ENCODE data around the gene CARMIL1. TPM values are rescaled to one million over a fixed set of nuclear protein-coding genes. Genes with fewer than 3 reads are reported as not detected.

Gene CARMIL1
- total RNA-seq, 1 donor from 2014 or later: 19.6 TPM

DNA sequence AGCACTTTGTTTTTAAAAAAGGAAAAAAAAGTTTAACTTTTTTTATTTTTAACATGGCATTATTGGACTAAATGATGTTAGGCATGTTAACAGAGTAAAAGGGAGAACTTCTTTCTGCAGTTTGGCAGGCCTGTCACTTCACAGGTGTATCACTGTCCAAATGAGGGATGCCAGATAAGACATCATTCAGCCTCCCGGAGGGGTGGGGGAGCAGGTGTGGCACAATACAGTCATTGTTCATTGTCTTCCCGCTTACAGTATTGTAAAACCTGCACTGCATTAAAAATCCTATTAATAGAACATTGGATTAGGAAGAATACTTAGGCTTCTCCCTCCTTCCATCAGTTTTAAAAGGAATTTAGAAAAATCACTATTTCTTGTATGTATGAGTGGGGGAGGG is 80.7 kb downstream of the CARMIL1 start:
- TF ChIP-seq, protein P1, sequence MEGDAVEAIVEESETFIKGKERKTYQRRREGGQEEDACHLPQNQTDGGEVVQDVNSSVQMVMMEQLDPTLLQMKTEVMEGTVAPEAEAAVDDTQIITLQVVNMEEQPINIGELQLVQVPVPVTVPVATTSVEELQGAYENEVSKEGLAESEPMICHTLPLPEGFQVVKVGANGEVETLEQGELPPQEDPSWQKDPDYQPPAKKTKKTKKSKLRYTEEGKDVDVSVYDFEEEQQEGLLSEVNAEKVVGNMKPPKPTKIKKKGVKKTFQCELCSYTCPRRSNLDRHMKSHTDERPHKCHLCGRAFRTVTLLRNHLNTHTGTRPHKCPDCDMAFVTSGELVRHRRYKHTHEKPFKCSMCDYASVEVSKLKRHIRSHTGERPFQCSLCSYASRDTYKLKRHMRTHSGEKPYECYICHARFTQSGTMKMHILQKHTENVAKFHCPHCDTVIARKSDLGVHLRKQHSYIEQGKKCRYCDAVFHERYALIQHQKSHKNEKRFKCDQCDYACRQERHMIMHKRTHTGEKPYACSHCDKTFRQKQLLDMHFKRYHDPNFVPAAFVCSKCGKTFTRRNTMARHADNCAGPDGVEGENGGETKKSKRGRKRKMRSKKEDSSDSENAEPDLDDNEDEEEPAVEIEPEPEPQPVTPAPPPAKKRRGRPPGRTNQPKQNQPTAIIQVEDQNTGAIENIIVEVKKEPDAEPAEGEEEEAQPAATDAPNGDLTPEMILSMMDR (IDR thresholded peaks at IDR 0.05): no peak
- no peak for TF ChIP-seq POLR2A (IDR thresholded peaks at IDR 0.05)
- TF ChIP-seq POLR2AphosphoS5 (IDR thresholded peaks at IDR 0.05; ENCODE audit: insufficient read depth in 1 of 2, low read depth in 1 of 2): no peak
- Histone ChIP-seq H3K9me3 (no peaks in the 10 kb centered on the region), H3K4me3 (no peak overlapping the region), H3K4me1 (peaks cover 13% of the 10 kb centered on the region), H3K27me3 (no peaks in the 10 kb centered on the region), H3K27ac (peak overlapping the region; percentile 64), H3K36me3 (no peaks in the 10 kb centered on the region)
- DNase-seq (ENCODE audit: extremely low spot score in 2 of 2): no peak
- intact Hi-C loops (cut with DNase I): no loop called here

DNA sequence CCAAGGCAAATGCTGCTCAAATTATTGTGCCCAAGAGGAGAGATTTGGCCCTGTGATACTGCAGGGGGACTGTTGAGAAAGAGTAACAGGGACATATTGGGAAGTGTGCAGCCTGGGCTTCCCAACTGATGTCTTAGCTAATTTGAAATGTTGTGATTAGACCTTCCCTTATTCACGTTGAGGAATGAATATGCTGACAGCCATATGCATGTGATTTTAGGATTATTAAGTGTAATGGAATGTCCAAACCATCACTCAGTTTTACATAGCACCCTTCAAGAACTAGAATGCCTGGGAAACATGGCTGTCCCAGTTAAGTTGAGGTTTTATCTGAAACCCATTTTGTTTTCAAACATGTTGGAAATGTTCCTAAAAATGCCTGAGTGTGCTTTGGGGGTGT is 81.4 kb downstream of the CARMIL1 start:
- no peak for DNase-seq (ENCODE audit: extremely low spot score in 2 of 2)
- Histone ChIP-seq H3K4me1 (peaks cover 13% of the 10 kb centered on the region), H3K4me3 (no peak overlapping the region), H3K27me3 (no peaks in the 10 kb centered on the region), H3K36me3 (no peaks in the 10 kb centered on the region), H3K27ac (no peak overlapping the region), H3K9me3 (no peaks in the 10 kb centered on the region)
- TF ChIP-seq POLR2AphosphoS5 (IDR thresholded peaks at IDR 0.05; ENCODE audit: insufficient read depth in 1 of 2, low read depth in 1 of 2): no peak
- TF ChIP-seq, protein P1 (IDR thresholded peaks at IDR 0.05): no peak
- no peak for TF ChIP-seq POLR2A (IDR thresholded peaks at IDR 0.05)
- intact Hi-C loops (cut with DNase I): no loop called here

DNA sequence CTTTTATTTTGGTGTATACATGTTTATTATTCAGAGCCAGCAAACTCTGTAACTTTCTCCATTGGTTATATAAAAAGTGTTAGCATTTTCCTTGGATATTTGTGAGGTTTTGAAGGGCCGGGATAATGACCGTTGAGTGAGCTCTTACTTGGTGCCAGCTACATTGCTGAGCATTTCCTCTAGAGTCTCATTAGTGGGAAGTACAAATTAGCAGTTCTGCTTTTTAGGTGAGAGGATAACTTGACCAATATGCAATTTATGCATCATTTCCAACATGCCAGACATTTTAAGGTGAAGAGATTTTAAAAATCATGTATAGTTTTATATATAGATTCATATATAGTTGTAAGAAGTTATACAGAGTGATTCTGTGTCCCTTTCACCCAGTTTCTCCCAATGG is 84.3 kb downstream of the CARMIL1 start:
- intact Hi-C loops (cut with DNase I): no loop called here
- TF ChIP-seq, protein P1 (IDR thresholded peaks at IDR 0.05): no peak
- no peak for TF ChIP-seq POLR2A (IDR thresholded peaks at IDR 0.05)
- H3K36me3 ChIP-seq: no peaks in the 10 kb centered on the region
- H3K9me3 ChIP-seq: no peaks in the 10 kb centered on the region
- H3K27me3 ChIP-seq: no peaks in the 10 kb centered on the region
- H3K4me3 ChIP-seq: no peak overlapping the region
- no peak overlapping the region for H3K27ac ChIP-seq
- DNase-seq (ENCODE audit: extremely low spot score in 2 of 2): no peak
- peaks cover 20% of the 10 kb centered on the region for H3K4me1 ChIP-seq

DNA sequence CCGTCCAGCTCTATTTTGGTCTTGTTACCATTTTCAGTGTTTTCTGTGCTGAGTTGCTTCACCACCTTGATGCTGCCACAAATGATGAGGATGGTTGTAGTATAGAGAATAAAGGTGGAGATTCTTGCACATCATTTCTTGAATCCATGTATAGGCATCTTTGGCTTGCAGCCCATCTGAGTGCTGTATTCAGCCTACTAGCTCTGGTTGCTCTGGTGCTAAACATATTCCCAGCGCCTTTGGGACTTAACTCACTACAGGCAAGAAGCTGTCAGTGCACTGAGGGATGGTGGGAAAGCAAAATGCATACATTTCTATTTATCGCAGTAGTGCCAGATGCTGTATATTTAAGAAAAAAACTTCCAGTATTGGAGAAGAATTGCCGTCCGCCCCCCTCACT is 86.0 kb downstream of the CARMIL1 start:
- Histone ChIP-seq H3K9me3 (no peaks in the 10 kb centered on the region), H3K4me3 (no peak overlapping the region), H3K4me1 (peaks cover 19% of the 10 kb centered on the region), H3K27ac (no peak overlapping the region), H3K27me3 (no peaks in the 10 kb centered on the region), H3K36me3 (no peaks in the 10 kb centered on the region)
- DNase-seq (ENCODE audit: extremely low spot score in 2 of 2): no peak
- intact Hi-C loops (cut with DNase I): no loop called here
- TF ChIP-seq, protein P1 (IDR thresholded peaks at IDR 0.05): no peak
- TF ChIP-seq POLR2A (IDR thresholded peaks at IDR 0.05) (no peak), POLR2AphosphoS5 (IDR thresholded peaks at IDR 0.05; ENCODE audit: insufficient read depth in 1 of 2, low read depth in 1 of 2) (no peak)

DNA sequence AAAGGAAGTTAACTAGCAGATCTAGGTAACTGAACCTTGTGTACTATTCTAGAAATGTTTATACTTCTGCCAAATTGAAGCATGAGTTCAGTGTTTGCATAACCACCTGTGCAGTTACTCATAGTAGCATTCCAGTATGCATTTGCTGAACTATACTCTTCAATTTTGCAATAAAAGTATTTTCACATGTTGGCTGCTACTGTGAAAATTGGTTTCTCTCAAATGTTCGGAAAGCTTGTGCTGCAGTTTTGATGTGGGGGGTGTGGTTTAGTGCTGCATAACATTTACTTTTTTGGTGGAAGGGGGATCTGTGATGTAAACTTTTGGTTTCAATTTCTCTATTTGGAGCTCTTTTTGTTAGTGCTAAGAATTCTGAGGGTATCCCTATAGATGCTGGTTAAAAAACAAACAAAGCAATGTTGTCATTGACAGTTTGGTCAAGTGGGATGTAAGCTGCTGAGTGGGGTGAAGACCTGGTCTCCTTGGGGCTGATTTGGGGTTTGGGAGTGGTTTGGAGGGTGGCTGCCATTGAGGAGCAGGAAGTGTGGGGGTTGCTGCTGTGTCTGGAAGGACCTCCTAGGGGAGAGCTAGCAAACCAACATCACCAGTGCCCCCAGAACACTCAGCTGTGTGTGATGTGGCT is 87.8 kb downstream of the CARMIL1 start:
- Histone ChIP-seq H3K9me3 (no peaks in the 10 kb centered on the region), H3K27ac (no peak overlapping the region), H3K36me3 (no peaks in the 10 kb centered on the region), H3K4me3 (no peak overlapping the region), H3K27me3 (no peaks in the 10 kb centered on the region), H3K4me1 (peaks cover 23% of the 10 kb centered on the region)
- no peak for DNase-seq (ENCODE audit: extremely low spot score in 2 of 2)
- intact Hi-C loops (cut with DNase I): no loop called here
- TF ChIP-seq POLR2AphosphoS5 (IDR thresholded peaks at IDR 0.05; ENCODE audit: insufficient read depth in 1 of 2, low read depth in 1 of 2) (no peak), POLR2A (IDR thresholded peaks at IDR 0.05) (no peak)
- TF ChIP-seq, protein P1 (IDR thresholded peaks at IDR 0.05): no peak
